Measurements from ENCODE around the gene CCL3.

Gene CCL3

DNA sequence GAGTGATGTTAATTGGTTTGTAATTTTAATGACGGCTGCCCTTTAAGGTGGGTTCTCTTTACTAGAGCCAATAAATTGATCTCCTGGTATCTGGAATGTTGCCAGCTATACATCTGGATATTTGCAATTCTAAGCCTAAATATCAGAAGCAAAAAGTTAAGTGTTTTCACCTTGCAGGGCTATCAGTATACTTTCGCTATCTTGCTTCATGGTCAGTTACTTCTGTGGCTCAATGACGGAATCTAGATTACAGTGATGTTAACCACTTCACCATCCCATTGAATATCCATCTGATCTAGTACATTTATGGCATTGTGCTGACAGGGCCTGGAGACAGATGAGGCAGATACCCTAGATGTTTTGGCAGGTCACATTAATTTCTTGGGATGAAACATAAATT is 42.0 kb upstream of the CCL3 start:
- no peak overlapping the region for H3K4me3 ChIP-seq (replicated peaks; ENCODE audit: low read depth, low read length)
- TF ChIP-seq, protein P1, sequence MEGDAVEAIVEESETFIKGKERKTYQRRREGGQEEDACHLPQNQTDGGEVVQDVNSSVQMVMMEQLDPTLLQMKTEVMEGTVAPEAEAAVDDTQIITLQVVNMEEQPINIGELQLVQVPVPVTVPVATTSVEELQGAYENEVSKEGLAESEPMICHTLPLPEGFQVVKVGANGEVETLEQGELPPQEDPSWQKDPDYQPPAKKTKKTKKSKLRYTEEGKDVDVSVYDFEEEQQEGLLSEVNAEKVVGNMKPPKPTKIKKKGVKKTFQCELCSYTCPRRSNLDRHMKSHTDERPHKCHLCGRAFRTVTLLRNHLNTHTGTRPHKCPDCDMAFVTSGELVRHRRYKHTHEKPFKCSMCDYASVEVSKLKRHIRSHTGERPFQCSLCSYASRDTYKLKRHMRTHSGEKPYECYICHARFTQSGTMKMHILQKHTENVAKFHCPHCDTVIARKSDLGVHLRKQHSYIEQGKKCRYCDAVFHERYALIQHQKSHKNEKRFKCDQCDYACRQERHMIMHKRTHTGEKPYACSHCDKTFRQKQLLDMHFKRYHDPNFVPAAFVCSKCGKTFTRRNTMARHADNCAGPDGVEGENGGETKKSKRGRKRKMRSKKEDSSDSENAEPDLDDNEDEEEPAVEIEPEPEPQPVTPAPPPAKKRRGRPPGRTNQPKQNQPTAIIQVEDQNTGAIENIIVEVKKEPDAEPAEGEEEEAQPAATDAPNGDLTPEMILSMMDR (IDR thresholded peaks at IDR 0.05; ENCODE audit: low read depth, low read length, missing control alignments), result no peak
- DNase-seq (ENCODE audit: extremely low read depth, low read depth), result no peak

DNA sequence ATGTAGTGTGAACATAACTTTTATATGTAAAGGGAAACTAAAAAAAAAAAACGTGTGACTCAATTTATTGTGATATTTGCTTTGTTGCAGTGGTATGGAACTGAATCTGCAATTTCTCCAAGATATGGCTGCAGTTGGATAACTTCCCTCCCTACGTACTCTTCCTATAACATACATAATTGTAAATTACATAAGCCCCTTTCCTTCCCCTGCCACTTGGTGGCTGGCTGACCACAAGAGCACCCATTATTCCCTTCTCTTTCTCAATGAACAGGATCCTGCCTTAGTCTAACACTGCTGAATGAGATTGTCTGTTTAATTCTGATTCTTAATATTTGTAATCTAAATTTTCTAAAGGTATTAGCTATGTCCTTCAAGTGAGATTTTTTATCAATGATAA is 41.5 kb upstream of the CCL3 start:
- H3K4me3 ChIP-seq (replicated peaks; ENCODE audit: low read depth, low read length), result no peak overlapping the region
- TF ChIP-seq, protein P1 (IDR thresholded peaks at IDR 0.05; ENCODE audit: low read depth, low read length, missing control alignments), result no peak
- DNase-seq (ENCODE audit: extremely low read depth, low read depth), result no peak

DNA sequence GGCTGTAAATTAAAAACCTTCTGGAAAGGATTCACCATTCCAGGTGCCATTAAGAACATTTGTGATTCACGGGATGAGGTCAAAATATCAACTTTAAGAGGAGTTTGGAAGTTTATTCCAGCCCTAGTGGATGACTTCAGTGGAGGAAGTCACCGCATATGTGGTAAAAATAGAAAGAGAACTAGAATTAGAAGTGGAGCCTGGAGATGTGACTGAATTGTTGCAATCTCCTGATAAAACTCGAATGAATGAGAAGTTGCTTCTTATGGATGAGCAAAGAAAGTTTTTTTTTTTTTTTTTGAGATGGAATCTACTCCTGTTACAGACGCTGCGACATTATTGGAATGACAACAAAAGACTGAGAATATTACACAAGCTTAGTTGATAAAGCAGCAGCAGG is 40.4 kb upstream of the CCL3 start:
- TF ChIP-seq, protein P1 (IDR thresholded peaks at IDR 0.05; ENCODE audit: low read depth, low read length, missing control alignments), result no peak
- no peak for DNase-seq (ENCODE audit: extremely low read depth, low read depth)
- no peak overlapping the region for H3K4me3 ChIP-seq (replicated peaks; ENCODE audit: low read depth, low read length)

DNA sequence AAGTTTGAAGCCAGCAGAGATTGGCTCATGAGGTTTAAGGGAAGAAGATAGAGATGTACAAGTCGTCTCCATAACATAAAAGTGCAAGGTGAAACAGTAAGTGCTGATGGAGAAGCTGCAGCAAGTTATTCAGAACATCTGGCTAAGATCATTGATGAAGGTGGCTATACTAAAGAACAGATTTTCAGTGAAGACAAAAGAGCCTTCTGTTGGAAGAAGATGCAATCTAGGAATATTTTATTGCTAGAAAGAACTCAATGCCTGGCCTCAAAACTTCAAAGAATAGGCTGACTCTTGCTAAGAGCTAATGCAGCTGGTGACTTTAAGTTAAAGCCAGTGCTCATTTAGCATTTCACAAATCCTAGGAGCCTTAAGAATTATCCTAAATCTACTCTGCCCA is 39.7 kb upstream of the CCL3 start:
- H3K4me3 ChIP-seq (replicated peaks; ENCODE audit: low read depth, low read length), result no peak overlapping the region
- TF ChIP-seq, protein P1 (IDR thresholded peaks at IDR 0.05; ENCODE audit: low read depth, low read length, missing control alignments), result no peak
- no peak for DNase-seq (ENCODE audit: extremely low read depth, low read depth)

DNA sequence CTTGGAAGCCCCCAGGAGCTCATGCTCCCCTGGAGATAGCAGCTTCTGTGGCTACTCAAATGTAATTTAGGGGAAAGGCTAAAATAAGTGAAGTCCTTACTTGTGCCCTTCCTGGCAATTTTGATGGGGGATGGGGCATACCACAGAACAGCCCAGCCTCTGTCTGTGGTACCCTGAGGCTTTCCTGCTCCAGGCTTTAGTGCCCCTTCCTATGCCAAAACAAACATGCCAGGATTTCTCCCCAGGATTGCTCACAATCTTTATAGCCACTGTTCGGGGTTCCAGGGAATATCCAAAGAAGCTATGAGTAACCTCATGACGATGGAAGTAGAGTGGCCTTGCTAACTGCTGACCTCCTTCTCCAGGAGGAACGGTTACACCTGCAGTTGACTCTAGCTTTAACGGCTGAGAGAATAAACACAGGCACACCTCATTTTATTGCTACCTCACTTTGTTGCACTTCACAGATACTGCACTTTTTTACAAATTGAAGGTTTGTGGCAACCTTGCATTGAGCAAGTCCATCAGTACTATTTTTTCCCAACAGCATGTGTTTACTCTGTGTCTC is 38.6 kb upstream of the CCL3 start:
- H3K4me3 ChIP-seq (replicated peaks; ENCODE audit: low read depth, low read length), result no peak overlapping the region

DNA sequence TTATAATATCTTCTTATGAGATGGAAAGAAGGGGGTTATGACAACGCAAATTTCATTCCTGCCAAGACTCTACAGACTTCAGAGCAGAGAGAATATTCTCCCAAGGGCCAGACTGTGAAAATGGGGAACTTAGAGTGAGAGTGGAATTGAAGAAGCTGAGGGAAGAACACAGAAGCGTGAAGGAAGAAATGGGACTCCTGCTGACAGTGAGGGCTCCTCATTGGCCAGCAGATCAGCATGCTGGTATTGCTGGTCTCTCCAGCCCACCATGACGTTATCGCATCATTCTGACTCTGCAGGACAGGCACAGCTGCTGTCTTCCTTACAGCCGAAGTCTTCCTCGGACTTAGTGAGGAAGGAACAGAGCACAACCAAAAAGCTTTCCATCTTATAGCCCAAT is 38.0 kb upstream of the CCL3 start:
- TF ChIP-seq, protein P1 (IDR thresholded peaks at IDR 0.05; ENCODE audit: low read depth, low read length, missing control alignments), result no peak
- no peak overlapping the region for H3K4me3 ChIP-seq (replicated peaks; ENCODE audit: low read depth, low read length)
- DNase-seq (ENCODE audit: extremely low read depth, low read depth), result no peak

More for the DNA sequence above, 38.6 kb upstream of the CCL3 start:
- TF ChIP-seq, protein P1 (IDR thresholded peaks at IDR 0.05; ENCODE audit: low read depth, low read length, missing control alignments), result no peak
- no peak for DNase-seq (ENCODE audit: extremely low read depth, low read depth)

All from HFF-Myc (cell line).